ENCODE data around the gene C6orf58.

Gene C6orf58

DNA sequence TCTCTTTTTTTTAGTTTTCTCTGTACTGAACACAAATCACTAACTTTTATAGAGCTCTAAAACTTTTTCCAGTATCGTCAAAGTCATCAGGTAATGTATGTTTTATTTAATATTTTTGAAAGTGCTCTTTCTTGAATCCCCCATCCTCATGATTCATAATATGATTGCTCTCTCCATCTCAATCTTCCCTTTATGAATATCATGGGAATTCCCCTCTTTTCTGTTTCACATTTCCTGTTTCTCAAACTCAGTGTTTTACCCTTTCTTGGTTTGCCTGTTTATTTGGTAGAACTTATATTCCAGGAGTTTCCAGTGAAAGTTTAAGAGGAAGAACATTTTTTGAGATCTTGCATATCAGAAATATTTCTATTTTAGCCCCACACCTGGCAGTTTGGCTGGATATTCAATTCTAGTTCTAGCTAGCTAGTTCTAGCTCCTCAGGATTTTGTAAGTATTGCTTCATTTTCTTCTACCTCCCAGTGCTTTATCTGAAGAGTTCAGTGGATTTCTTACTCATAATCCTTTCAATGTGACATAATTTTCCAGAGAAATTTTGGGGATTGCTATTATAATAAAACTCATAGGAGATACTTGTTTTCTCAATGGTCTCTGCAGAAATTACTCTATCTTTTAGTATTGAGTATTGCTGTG is 6.1 kb upstream of the C6orf58 start:
- no peak for TF ChIP-seq CTCF (IDR thresholded peaks at IDR 0.05)

GRCh38 chr6:127578900-127579299 is 1.9 kb downstream of the C6orf58 start:
- TF ChIP-seq CTCF (IDR thresholded peaks at IDR 0.05): no peak

DNA sequence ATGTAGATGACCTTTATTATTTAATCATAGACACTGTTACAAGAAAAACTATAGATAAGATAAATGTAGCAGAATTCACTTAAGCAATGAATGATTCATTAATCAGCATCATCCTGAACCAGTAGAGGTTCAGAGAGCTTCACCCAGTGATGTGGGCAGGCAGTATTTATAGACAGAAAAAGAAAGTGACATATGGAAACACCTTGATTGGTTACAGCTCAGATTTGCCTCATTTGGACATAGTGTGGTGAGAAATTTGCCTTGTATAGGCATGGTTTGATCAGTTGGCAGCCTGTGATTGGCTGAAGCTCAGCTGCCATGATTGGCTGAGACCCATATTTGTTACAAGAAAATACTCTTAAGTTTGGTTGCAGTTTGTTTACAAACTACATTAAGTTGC is 4.6 kb downstream of the C6orf58 start:
- no peak for TF ChIP-seq CTCF (IDR thresholded peaks at IDR 0.05)

GRCh38 chr6:127582777-127583462 is 5.9 kb downstream of the C6orf58 start:
- TF ChIP-seq CTCF (IDR thresholded peaks at IDR 0.05): no peak

DNA sequence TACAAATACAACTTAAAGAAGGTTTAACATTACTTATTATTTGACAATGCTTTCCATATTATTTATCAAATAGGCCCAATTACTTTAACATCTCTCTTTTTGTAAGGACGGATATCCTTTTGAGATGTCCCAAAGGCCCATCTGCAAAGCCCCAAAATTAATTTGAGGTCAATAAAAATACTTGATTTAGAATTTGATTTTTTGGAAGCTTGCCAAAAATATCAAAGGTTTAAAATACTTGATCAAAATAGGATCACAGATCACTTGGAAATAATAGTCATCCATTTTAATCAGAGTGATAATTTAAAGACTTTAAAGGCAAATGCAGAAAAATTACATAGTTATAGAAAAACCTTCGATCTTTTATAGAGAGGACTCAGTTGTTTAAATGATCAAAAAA is 8.1 kb downstream of the C6orf58 start:
- TF ChIP-seq CTCF (IDR thresholded peaks at IDR 0.05): no peak

GRCh38 chr6:127586372-127586771 is 9.4 kb downstream of the C6orf58 start:
- no peak for TF ChIP-seq CTCF (IDR thresholded peaks at IDR 0.05)

DNA sequence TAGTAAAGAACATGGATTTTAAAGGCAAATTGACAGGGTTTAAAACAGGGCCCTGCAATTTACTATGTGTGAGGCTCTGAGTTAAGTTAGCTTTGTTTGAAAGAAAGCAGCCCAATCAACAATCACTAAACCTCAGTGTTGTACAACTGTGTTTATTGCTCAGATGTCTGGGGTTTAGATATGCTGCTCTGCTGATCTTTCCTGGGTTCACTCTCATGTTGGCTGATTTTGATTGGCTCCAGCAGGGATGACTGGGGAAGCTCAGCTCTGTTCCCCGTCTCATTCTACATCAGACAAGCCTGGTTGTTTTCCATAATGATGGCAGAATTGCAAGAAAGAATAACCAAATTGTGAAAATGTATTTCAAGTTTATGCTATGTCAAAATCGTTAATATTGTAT is 10.9 kb downstream of the C6orf58 start:
- no peak for TF ChIP-seq CTCF (IDR thresholded peaks at IDR 0.05)

Data from LNCAP (cell line).